CD4-positive, alpha-beta T cell treated with Interleukin-17A for 1 hour (primary cell): Measurements from ENCODE around the gene BANP.
"Not testable (repeated sequence)": the region's sequence is repeated elsewhere in the genome, so short reads cannot be mapped to it uniquely, and the experiment has no call there.

Experiments used
- DNase-seq: peaks from one replicate; pipeline ENCODE4 v3.0.0-alpha.2; 2020

The BANP gene

GRCh38 chr16:88035884-88036639 is 84.8 kb downstream of the BANP start:
- DNase-seq: not testable (repeated sequence)

GRCh38 chr16:88036640-88036996 is 85.4 kb downstream of the BANP start:
- DNase-seq: not testable (repeated sequence)

- not testable (repeated sequence) for DNase-seq
Observed at GRCh38 chr16:88037359-88037758, 86.1 kb downstream of the BANP start.

GRCh38 chr16:88037876-88038525 is 86.8 kb downstream of the BANP start:
- not testable (repeated sequence) for DNase-seq

GRCh38 chr16:88038526-88038908 is 87.3 kb downstream of the BANP start:
- DNase-seq: not testable (repeated sequence)

- DNase-seq: no peak
Observed at GRCh38 chr16:88039591-88039990, 88.4 kb downstream of the BANP start.

GRCh38 chr16:88040196-88040876 is 89.1 kb downstream of the BANP start:
- DNase-seq: not testable (repeated sequence)

- DNase-seq: not testable (repeated sequence)
Observed at GRCh38 chr16:88040877-88041244, 89.6 kb downstream of the BANP start.

- DNase-seq: not testable (repeated sequence)
Observed at GRCh38 chr16:88041506-88041905, 90.3 kb downstream of the BANP start.

GRCh38 chr16:88041986-88042562 is 90.8 kb downstream of the BANP start:
- not testable (repeated sequence) for DNase-seq

- not testable (repeated sequence) for DNase-seq
Observed at GRCh38 chr16:88043208-88043910, 92.1 kb downstream of the BANP start.

- peak; percentile 20 for DNase-seq
Observed at GRCh38 chr16:88044121-88044581, 92.9 kb downstream of the BANP start.

GRCh38 chr16:88045361-88045760 is 94.1 kb downstream of the BANP start:
- not testable (repeated sequence) for DNase-seq

- DNase-seq: peak; percentile 37
Observed at GRCh38 chr16:88045820-88046303, 94.6 kb downstream of the BANP start.

GRCh38 chr16:88047462-88047861 is 96.2 kb downstream of the BANP start:
- DNase-seq: no peak

GRCh38 chr16:88048985-88049384 is 97.8 kb downstream of the BANP start:
- no peak for DNase-seq

- DNase-seq: no peak
Observed at GRCh38 chr16:88049561-88050545, 98.6 kb downstream of the BANP start.

- DNase-seq: no peak
Observed at GRCh38 chr16:88050952-88051660, 99.9 kb downstream of the BANP start.

- no peak for DNase-seq
Observed at GRCh38 chr16:88052661-88053060, 101.4 kb downstream of the BANP start.

GRCh38 chr16:88053479-88053878 is 102.2 kb downstream of the BANP start:
- not testable (repeated sequence) for DNase-seq

GRCh38 chr16:88055356-88055755 is 104.1 kb downstream of the BANP start:
- DNase-seq: no peak
